Measurements from ENCODE around the gene USP33.

Gene USP33

DNA sequence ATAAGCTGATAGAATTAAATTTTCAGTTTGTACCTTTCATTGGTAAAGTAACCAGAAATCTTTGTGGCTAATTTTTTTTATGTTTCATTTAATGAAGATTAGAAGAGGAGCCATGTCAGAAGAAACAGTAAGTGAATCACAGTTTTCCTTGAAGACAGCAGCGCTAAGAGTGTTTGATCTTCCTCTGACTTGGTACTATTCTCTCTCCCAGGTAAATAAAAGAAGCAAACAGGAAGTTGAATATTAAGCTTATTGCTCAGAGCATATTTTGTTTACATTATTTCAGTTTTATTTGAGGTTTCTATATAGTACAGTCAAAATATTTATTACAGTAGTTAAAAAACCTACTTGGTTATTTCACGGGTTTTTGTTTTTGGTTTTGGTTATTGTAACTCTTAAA lies 23.5 kb upstream of the USP33 start:
- no peak overlapping the region for H3K27ac ChIP-seq (ENCODE audit: low read length)
- H3K79me2 ChIP-seq (ENCODE audit: insufficient read depth, low read length) = peaks cover 62% of the 10 kb centered on the region

DNA sequence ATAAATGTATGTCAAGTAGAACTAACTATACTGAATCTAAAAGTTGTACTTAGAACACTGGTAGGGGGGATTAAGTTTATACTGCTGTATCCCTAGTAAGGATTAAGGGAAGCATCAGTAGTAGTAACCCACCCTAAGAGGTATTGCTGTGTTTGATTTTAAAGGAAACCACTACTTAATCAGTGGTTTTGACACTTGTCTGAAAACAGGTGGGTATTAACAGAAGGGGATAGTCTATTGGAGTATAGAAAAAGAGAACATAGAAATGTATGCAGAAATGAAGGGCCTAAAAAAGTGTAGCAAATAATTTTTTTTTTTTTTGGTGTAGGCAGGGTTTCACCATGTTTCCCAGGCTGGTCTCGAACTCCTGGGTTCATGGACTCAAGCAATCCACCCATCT lies 22.0 kb upstream of the USP33 start:
- peaks cover 31% of the 10 kb centered on the region for H3K36me3 ChIP-seq (ENCODE audit: insufficient read depth, low read length)
- H4K20me1 ChIP-seq (ENCODE audit: insufficient read depth, low read length) = no peaks in the 10 kb centered on the region
- no peak overlapping the region for H3K27ac ChIP-seq (ENCODE audit: low read length)
- no peak for TF ChIP-seq EZH2 (IDR thresholded peaks at IDR 0.05; ENCODE audit: borderline replicate concordance, low read depth, low read length, severe bottlenecking)
- TF ChIP-seq, protein P1, sequence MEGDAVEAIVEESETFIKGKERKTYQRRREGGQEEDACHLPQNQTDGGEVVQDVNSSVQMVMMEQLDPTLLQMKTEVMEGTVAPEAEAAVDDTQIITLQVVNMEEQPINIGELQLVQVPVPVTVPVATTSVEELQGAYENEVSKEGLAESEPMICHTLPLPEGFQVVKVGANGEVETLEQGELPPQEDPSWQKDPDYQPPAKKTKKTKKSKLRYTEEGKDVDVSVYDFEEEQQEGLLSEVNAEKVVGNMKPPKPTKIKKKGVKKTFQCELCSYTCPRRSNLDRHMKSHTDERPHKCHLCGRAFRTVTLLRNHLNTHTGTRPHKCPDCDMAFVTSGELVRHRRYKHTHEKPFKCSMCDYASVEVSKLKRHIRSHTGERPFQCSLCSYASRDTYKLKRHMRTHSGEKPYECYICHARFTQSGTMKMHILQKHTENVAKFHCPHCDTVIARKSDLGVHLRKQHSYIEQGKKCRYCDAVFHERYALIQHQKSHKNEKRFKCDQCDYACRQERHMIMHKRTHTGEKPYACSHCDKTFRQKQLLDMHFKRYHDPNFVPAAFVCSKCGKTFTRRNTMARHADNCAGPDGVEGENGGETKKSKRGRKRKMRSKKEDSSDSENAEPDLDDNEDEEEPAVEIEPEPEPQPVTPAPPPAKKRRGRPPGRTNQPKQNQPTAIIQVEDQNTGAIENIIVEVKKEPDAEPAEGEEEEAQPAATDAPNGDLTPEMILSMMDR (IDR thresholded peaks at IDR 0.05; ENCODE audit: borderline replicate concordance, extremely low read depth, low read length, poor library complexity, severe bottlenecking) = no peak
- H2AFZ ChIP-seq (ENCODE audit: low read depth, low read length) = no peak overlapping the region
- H3K4me2 ChIP-seq (ENCODE audit: insufficient read depth, low read length) = peak overlapping the region; percentile 80; the same call in 1 of the 2 replicates
- H3K4me3 ChIP-seq (ENCODE audit: low read depth in 1 of 2, low read length in 2 of 2) = no peak overlapping the region
- peaks cover 57% of the 10 kb centered on the region for H3K79me2 ChIP-seq (ENCODE audit: insufficient read depth, low read length)
- DNase-seq = no peak
- no peaks in the 10 kb centered on the region for H3K9me3 ChIP-seq (ENCODE audit: insufficient read depth, low read length, severe bottlenecking)
- peaks cover 36% of the 10 kb centered on the region for H3K4me1 ChIP-seq (ENCODE audit: insufficient read depth, low read length)
- peak; percentile 25; the same call in 1 of the 3 replicates for ATAC-seq (ENCODE audit: insufficient read depth, low read depth)
- no peak overlapping the region for H3K9ac ChIP-seq (ENCODE audit: low read depth, low read length)
- H3K27me3 ChIP-seq (ENCODE audit: insufficient read depth, low read length, poor library complexity) = no peaks in the 10 kb centered on the region

More for the DNA sequence above, 23.5 kb upstream of the USP33 start:
- H3K27me3 ChIP-seq (ENCODE audit: insufficient read depth, low read length, poor library complexity) = no peaks in the 10 kb centered on the region
- no peak for TF ChIP-seq EZH2 (IDR thresholded peaks at IDR 0.05; ENCODE audit: borderline replicate concordance, low read depth, low read length, severe bottlenecking)
- TF ChIP-seq, protein P1 (IDR thresholded peaks at IDR 0.05; ENCODE audit: borderline replicate concordance, extremely low read depth, low read length, poor library complexity, severe bottlenecking) = no peak
- H3K9ac ChIP-seq (ENCODE audit: low read depth, low read length) = no peak overlapping the region
- DNase-seq (no peak), ATAC-seq (ENCODE audit: insufficient read depth, low read depth) (no peak)
- no peak overlapping the region for H3K4me2 ChIP-seq (ENCODE audit: insufficient read depth, low read length)
- H3K4me1 ChIP-seq (ENCODE audit: insufficient read depth, low read length) = peaks cover 36% of the 10 kb centered on the region
- H2AFZ ChIP-seq (ENCODE audit: low read depth, low read length) = no peak overlapping the region
- H3K9me3 ChIP-seq (ENCODE audit: insufficient read depth, low read length, severe bottlenecking) = no peaks in the 10 kb centered on the region
- H3K36me3 ChIP-seq (ENCODE audit: insufficient read depth, low read length) = peaks cover 38% of the 10 kb centered on the region
- H3K4me3 ChIP-seq (ENCODE audit: low read depth in 1 of 2, low read length in 2 of 2) = no peak overlapping the region
- no peaks in the 10 kb centered on the region for H4K20me1 ChIP-seq (ENCODE audit: insufficient read depth, low read length)

DNA sequence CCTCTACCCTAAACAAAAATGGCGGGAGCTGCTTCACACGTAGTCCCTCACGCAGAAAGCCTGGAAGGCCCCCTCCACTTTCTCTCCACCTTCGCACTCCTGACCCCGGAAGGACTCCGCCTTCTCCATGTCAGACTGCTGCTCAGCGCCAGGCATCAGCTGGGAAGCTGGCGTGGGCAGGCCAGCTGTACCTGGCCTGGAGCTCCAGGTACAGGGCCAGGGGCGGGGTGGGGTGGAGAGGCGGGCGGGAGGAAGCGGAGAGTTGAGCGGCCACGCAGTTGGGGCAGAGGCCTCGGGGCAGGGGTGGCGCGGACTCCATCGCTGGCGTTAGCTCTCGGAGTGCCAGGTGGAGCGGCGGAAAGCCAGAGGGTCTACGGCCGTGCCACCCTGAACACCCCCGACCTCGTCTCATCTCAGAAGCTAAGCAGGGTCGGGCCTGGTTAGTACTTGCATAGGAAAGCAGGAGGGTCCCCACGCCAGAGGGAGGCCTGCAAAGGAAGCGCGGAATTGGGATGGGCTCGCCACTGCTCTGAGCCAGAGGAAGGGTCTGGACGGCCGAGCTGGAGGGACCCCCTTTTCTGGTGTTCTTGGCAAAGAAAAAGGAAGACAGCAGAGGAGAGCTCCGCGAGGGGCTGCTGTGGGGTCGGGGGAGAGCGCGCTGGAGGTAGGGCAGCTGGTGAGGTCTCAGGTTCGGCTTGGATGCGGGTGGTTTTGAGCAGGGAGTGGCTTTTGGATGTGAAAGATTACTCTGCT lies 20.1 kb upstream of the USP33 start, which contains the start of gene MIGA1:
TSS of gene MIGA1 (plus strand) at position 121 of the 753 bp plus-strand sequence. CDS start 3,604 bp downstream, outside the sequence.
- TF ChIP-seq, protein P1 (IDR thresholded peaks at IDR 0.05; ENCODE audit: borderline replicate concordance, extremely low read depth, low read length, poor library complexity, severe bottlenecking) = peak; percentile 9
- TF ChIP-seq EZH2 (IDR thresholded peaks at IDR 0.05; ENCODE audit: borderline replicate concordance, low read depth, low read length, severe bottlenecking) = no peak
- H3K27ac ChIP-seq (ENCODE audit: low read length) = peak within 1 kb of the TSS; percentile 64
- peaks cover 51% of the 10 kb centered on the region for H3K79me2 ChIP-seq (ENCODE audit: insufficient read depth, low read length)

More for the DNA sequence above, 20.1 kb upstream of the USP33 start, which contains the start of gene MIGA1:
- H3K9me3 ChIP-seq (ENCODE audit: insufficient read depth, low read length, severe bottlenecking) = no peaks in the 10 kb centered on the region
- H2AFZ ChIP-seq (ENCODE audit: low read depth, low read length) = peak within 1 kb of the TSS; percentile 98
- DNase-seq = peak; percentile 91
- peak within 1 kb of the TSS; percentile 80 for H3K4me2 ChIP-seq (ENCODE audit: insufficient read depth, low read length)
- H3K9ac ChIP-seq (ENCODE audit: low read depth, low read length) = peak within 1 kb of the TSS; percentile 70
- peaks cover 36% of the 10 kb centered on the region for H3K4me1 ChIP-seq (ENCODE audit: insufficient read depth, low read length)
- no peaks in the 10 kb centered on the region for H3K27me3 ChIP-seq (ENCODE audit: insufficient read depth, low read length, poor library complexity)
- H4K20me1 ChIP-seq (ENCODE audit: insufficient read depth, low read length) = no peaks in the 10 kb centered on the region
- ATAC-seq (ENCODE audit: insufficient read depth, low read depth) = peak; percentile 98
- H3K36me3 ChIP-seq (ENCODE audit: insufficient read depth, low read length) = peaks cover 17% of the 10 kb centered on the region
- H3K4me3 ChIP-seq (ENCODE audit: low read depth in 1 of 2, low read length in 2 of 2) = peak within 1 kb of the TSS; percentile 62 to 76
